ENCODE measurements around the gene DSCAM. TPM values are rescaled to one million over a fixed set of nuclear protein-coding genes. Genes with fewer than 3 reads are reported as not detected.

Gene DSCAM
- total RNA-seq, 1 donor = not detected

DNA sequence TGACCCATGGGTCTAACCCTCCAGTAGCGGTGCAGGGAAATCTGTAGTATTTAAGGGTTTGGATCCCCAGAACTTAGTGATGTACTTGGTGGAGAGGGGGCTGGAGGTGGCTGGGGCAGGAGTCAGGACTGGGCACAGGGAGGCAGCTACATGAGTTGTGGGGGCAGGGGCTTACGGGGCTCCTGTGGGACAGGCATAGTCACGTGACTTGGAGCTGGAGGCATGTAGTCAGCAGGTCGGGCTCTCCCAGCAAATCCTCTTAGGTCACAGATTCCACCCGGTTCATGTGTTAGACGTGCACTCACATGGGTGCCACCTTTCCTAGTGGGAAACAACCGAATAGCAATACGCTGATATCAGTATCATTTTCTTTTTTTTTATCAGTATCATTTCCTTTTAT, 867.6 kb downstream of the DSCAM start:
- Histone ChIP-seq H3K36me3 (ENCODE audit: insufficient read depth, low read length) (no peaks in the 10 kb centered on the region), H3K79me2 (ENCODE audit: insufficient read depth, low read length) (no peaks in the 10 kb centered on the region), H2AFZ (ENCODE audit: low read length) (no peak overlapping the region), H3K4me2 (ENCODE audit: insufficient read depth, low read length) (no peak overlapping the region), H3K4me3 (ENCODE audit: insufficient read depth, low read length) (no peak overlapping the region), H3K4me1 (ENCODE audit: insufficient read depth, low read length) (no peaks in the 10 kb centered on the region), H4K20me1 (ENCODE audit: insufficient read depth, low read length) (no peaks in the 10 kb centered on the region), H3K27ac (ENCODE audit: low read depth, low read length) (no peak overlapping the region), H3K27me3 (ENCODE audit: insufficient read depth, low read length) (no peaks in the 10 kb centered on the region), H3K9me3 (ENCODE audit: low read depth, low read length) (peaks cover 4% of the 10 kb centered on the region)
- DNase-seq (ENCODE audit: insufficient read length, low spot score, missing footprints) = no peak
- TF ChIP-seq, protein P1, sequence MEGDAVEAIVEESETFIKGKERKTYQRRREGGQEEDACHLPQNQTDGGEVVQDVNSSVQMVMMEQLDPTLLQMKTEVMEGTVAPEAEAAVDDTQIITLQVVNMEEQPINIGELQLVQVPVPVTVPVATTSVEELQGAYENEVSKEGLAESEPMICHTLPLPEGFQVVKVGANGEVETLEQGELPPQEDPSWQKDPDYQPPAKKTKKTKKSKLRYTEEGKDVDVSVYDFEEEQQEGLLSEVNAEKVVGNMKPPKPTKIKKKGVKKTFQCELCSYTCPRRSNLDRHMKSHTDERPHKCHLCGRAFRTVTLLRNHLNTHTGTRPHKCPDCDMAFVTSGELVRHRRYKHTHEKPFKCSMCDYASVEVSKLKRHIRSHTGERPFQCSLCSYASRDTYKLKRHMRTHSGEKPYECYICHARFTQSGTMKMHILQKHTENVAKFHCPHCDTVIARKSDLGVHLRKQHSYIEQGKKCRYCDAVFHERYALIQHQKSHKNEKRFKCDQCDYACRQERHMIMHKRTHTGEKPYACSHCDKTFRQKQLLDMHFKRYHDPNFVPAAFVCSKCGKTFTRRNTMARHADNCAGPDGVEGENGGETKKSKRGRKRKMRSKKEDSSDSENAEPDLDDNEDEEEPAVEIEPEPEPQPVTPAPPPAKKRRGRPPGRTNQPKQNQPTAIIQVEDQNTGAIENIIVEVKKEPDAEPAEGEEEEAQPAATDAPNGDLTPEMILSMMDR (IDR thresholded peaks at IDR 0.05; ENCODE audit: extremely low read depth, low read depth, low read length) = no peak

- Histone ChIP-seq H3K27ac (ENCODE audit: low read depth, low read length) (no peak overlapping the region), H4K20me1 (ENCODE audit: insufficient read depth, low read length) (no peaks in the 10 kb centered on the region), H3K27me3 (ENCODE audit: insufficient read depth, low read length) (no peaks in the 10 kb centered on the region)
These were observed 870.2 kb downstream of the DSCAM start for GRCh38 chr21:39976800-39977199.

DNA sequence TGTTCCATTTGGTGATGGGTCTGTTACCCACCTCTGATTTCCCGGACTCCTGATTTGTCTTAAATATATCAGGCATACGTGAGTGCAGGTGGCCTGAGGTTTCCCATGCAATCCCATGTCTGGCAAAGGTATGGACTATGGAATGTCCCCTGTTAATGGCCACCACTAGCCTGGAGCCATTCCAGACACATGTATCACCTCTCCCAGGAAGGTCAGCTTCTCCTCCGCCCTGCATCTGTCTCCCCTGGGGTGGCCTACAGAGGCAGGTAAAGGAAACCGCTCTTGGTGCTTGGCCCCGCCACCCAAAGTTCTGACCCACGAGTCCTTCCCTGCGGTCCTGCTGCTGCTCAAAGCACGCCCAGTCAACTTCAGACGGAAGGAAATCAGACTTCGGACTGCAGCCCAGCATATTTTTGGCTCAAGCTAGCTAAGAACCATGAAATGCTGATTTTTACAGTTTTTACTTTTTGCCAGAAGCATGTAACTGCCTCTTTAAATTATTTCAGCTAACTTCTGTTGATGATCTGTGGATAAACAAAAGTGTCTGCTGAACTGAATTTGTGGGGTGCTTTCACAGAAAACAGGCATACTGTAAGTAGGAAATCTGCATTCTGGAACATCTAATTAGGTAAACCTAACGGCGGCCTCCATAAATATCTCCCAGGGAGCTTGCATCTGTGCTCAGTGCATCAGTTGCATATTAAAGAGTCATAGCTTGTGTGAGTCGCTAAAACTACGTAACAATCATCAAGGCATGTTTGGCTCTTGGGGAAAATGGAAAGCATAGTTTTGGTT, 873.8 kb downstream of the DSCAM start:
- no peak overlapping the region for H3K4me2 ChIP-seq (ENCODE audit: insufficient read depth, low read length)
- no peaks in the 10 kb centered on the region for H3K27me3 ChIP-seq (ENCODE audit: insufficient read depth, low read length)
- TF ChIP-seq, protein P1 (IDR thresholded peaks at IDR 0.05; ENCODE audit: extremely low read depth, low read depth, low read length) = no peak
- no peak for DNase-seq (ENCODE audit: insufficient read length, low spot score, missing footprints)
- no peak overlapping the region for H3K27ac ChIP-seq (ENCODE audit: low read depth, low read length)
- H3K36me3 ChIP-seq (ENCODE audit: insufficient read depth, low read length) = no peaks in the 10 kb centered on the region
- H2AFZ ChIP-seq (ENCODE audit: low read length) = no peak overlapping the region
- H4K20me1 ChIP-seq (ENCODE audit: insufficient read depth, low read length) = no peaks in the 10 kb centered on the region
- peaks cover 4% of the 10 kb centered on the region for H3K9me3 ChIP-seq (ENCODE audit: low read depth, low read length)
- no peaks in the 10 kb centered on the region for H3K79me2 ChIP-seq (ENCODE audit: insufficient read depth, low read length)
- H3K4me1 ChIP-seq (ENCODE audit: insufficient read depth, low read length) = no peaks in the 10 kb centered on the region
- H3K4me3 ChIP-seq (ENCODE audit: insufficient read depth, low read length) = no peak overlapping the region

More at GRCh38 chr21:39976800-39977199, 870.2 kb downstream of the DSCAM start:
- peaks cover 4% of the 10 kb centered on the region for H3K9me3 ChIP-seq (ENCODE audit: low read depth, low read length)
- no peaks in the 10 kb centered on the region for H3K79me2 ChIP-seq (ENCODE audit: insufficient read depth, low read length)
- no peak overlapping the region for H2AFZ ChIP-seq (ENCODE audit: low read length)
- no peaks in the 10 kb centered on the region for H3K36me3 ChIP-seq (ENCODE audit: insufficient read depth, low read length)
- DNase-seq (ENCODE audit: insufficient read length, low spot score, missing footprints) = no peak
- H3K4me2 ChIP-seq (ENCODE audit: insufficient read depth, low read length) = no peak overlapping the region
- TF ChIP-seq, protein P1 (IDR thresholded peaks at IDR 0.05; ENCODE audit: extremely low read depth, low read depth, low read length) = no peak
- H3K4me1 ChIP-seq (ENCODE audit: insufficient read depth, low read length) = no peaks in the 10 kb centered on the region
- H3K4me3 ChIP-seq (ENCODE audit: insufficient read depth, low read length) = no peak overlapping the region

GRCh38 chr21:39972471-39972870, 874.5 kb downstream of the DSCAM start:
- H3K27me3 ChIP-seq (ENCODE audit: insufficient read depth, low read length) = no peaks in the 10 kb centered on the region
- no peaks in the 10 kb centered on the region for H3K79me2 ChIP-seq (ENCODE audit: insufficient read depth, low read length)
- DNase-seq (ENCODE audit: insufficient read length, low spot score, missing footprints) = no peak
- H4K20me1 ChIP-seq (ENCODE audit: insufficient read depth, low read length) = no peaks in the 10 kb centered on the region
- H3K4me1 ChIP-seq (ENCODE audit: insufficient read depth, low read length) = no peaks in the 10 kb centered on the region
- TF ChIP-seq, protein P1 (IDR thresholded peaks at IDR 0.05; ENCODE audit: extremely low read depth, low read depth, low read length) = no peak
- no peak overlapping the region for H3K27ac ChIP-seq (ENCODE audit: low read depth, low read length)
- no peaks in the 10 kb centered on the region for H3K36me3 ChIP-seq (ENCODE audit: insufficient read depth, low read length)
- peaks cover 4% of the 10 kb centered on the region for H3K9me3 ChIP-seq (ENCODE audit: low read depth, low read length)
- no peak overlapping the region for H3K4me2 ChIP-seq (ENCODE audit: insufficient read depth, low read length)
- no peak overlapping the region for H2AFZ ChIP-seq (ENCODE audit: low read length)
- H3K4me3 ChIP-seq (ENCODE audit: insufficient read depth, low read length) = no peak overlapping the region

Measured in osteoblast (primary cell).